HepG2 (cell line): ENCODE data around the gene ADCY5. TPM values are rescaled to one million over a fixed set of nuclear protein-coding genes. Genes with fewer than 3 reads are reported as not detected.

Experiments used
- ATAC-seq: fragments of 200-7000 bp; cut with Tn5 transposase; 3 replicates; pipeline ENCODE4 v1.9.1; 2020; ENCODE audit warnings: mild to moderate bottlenecking, moderate library complexity
- BruUV-seq: library from RNA; stranded (reverse); fragments of 400-500 nt; replicated peaks from 2 replicates; lab custom pipeline; 2021; lab: Mats Ljungman, UMichigan
- CTCF ChIA-PET: fragments of 300-600 bp; formaldehyde crosslinking; extraction: SDS; loops from one replicate; lab custom pipeline; 2021; ENCODE audit warnings: low total read pairs, inconsistent platforms, low intra/inter-chr PET ratio; lab: Yijun Ruan, JAX
- POLR2A ChIA-PET: fragments of 350-600 bp; sonication (Branson Sonifier 250); formaldehyde crosslinking; loops from one replicate; lab custom pipeline; 2020; ENCODE audit warnings: antibody characterized with exemption, inconsistent platforms; lab: Yijun Ruan, JAX
- DNase-seq: peaks from one replicate; pipeline ENCODE4 v3.0.0-alpha.2; 2015; ENCODE audit warnings: low spot score
- FAIRE-seq: peaks from 3 replicates; lab custom pipeline; 2011; peaks lifted over from hg19 to GRCh38; lab: Jason Lieb, UNC
- H2AFZ ChIP-seq: one replicate; pipeline ENCODE4 v1.6.1; 2011; ENCODE audit warnings: low read length, inconsistent platforms
- H3K27ac ChIP-seq: fragments of 300-600 bp; 3 replicates; pipeline ENCODE4 v1.8.0; 2011; ENCODE audit warnings: mixed run types, mild to moderate bottlenecking, mixed read lengths, low read length, inconsistent platforms; ENCODE audit not compliant: insufficient read depth; ENCODE audit errors: extremely low read length
- H3K27me3 ChIP-seq, 2 experiments: fragments of 200-600 bp in 1 of 2; 2 replicates in 1 of 2; 3 replicates in 1 of 2; pipeline versions ENCODE4 v1.6.0 to v1.8.0; 2011; ENCODE audit warnings: low read length in 2 of 2, mild to moderate bottlenecking in 2 of 2, moderate library complexity in 2 of 2, inconsistent platforms in 1 of 2; ENCODE audit not compliant: insufficient read depth in 2 of 2, control insufficient read depth in 1 of 2
- H3K36me3 ChIP-seq, 2 experiments: fragments of 200-600 bp in 1 of 2; replicated peaks in 1 of 2; 2 replicates in 1 of 2; 3 replicates in 1 of 2; pipeline versions ENCODE4 v1.5.1 to v1.8.0; 2011; ENCODE audit warnings: low read length in 2 of 2, inconsistent platforms in 1 of 2; ENCODE audit not compliant: insufficient read depth in 2 of 2, control insufficient read depth in 1 of 2
- H3K4me1 ChIP-seq: 2 replicates; pipeline ENCODE4 v1.5.1; 2012; ENCODE audit warnings: low read length, inconsistent platforms; ENCODE audit not compliant: insufficient read depth
- H3K4me2 ChIP-seq: 2 replicates; pipeline ENCODE4 v1.6.0; 2011; ENCODE audit warnings: low read depth, low read length, inconsistent platforms
- H3K4me3 ChIP-seq, 3 experiments: fragments of 200-600 bp in 1 of 3; sonication (generic), shearing (Covaris generic) in 1 of 3; replicated peaks in 1 of 3; 2 replicates each; pipeline ENCODE4 v1.5.1; 2011 to 2016; ENCODE audit warnings: low read length in 3 of 3, inconsistent platforms in 2 of 3, low read depth in 2 of 3, mild to moderate bottlenecking in 2 of 3, control low read depth in 1 of 3, mixed read lengths in 1 of 3; ENCODE audit not compliant: insufficient read depth in 1 of 3
- H3K79me2 ChIP-seq: one replicate; pipeline ENCODE4 v1.6.1; 2011; ENCODE audit warnings: low read length, inconsistent platforms; ENCODE audit not compliant: insufficient read depth
- H3K9ac ChIP-seq: 2 replicates; pipeline ENCODE4 v1.6.0; 2011; ENCODE audit warnings: mild to moderate bottlenecking, low read depth, low read length, inconsistent platforms; ENCODE audit not compliant: insufficient read depth
- H3K9me3 ChIP-seq: 2 replicates; pipeline ENCODE4 v1.5.1; 2012; ENCODE audit warnings: mild to moderate bottlenecking, low read length
- H4K20me1 ChIP-seq: 2 replicates; pipeline ENCODE4 v1.6.0; 2011; ENCODE audit warnings: inconsistent platforms, mild to moderate bottlenecking, low read length, moderate library complexity; ENCODE audit not compliant: insufficient read depth
- BCLAF1 ChIP-seq: fragments of 450-650 bp; IDR thresholded peaks from 2 replicates; pipeline ENCODE4 v1.6.1; 2017; ENCODE audit warnings: mild to moderate bottlenecking
- FOXK1 ChIP-seq: sonication (generic); formaldehyde crosslinking; IDR thresholded peaks from 2 replicates; pipeline ENCODE4 v1.4.0; 2020; ENCODE audit warnings: low read depth, missing genetic modification reagents, borderline replicate concordance
- JARID2 ChIP-seq: sonication (generic); formaldehyde crosslinking; IDR thresholded peaks from 2 replicates; pipeline ENCODE4 v1.8.1; 2023; ENCODE audit warnings: missing genetic modification reagents, inconsistent platforms; ENCODE audit not compliant: insufficient replicate concordance
- MAFF ChIP-seq: IDR thresholded peaks from 2 replicates; pipeline ENCODE4 v1.6.1; 2011; ENCODE audit warnings: low read depth, low read length, improper control_type of control experiment
- RXRA ChIP-seq: sonication (generic); formaldehyde crosslinking; IDR thresholded peaks from 2 replicates; pipeline ENCODE4 v1.5.1; 2020; ENCODE audit warnings: missing genetic modification reagents
- TEAD3 ChIP-seq: optimal IDR thresholded peaks from 2 replicates; pipeline ENCODE3; 2016; ENCODE audit warnings: borderline replicate concordance
- ZBTB3 ChIP-seq: sonication (generic); formaldehyde crosslinking; IDR thresholded peaks from 2 replicates; pipeline ENCODE4 v1.4.0; 2020; ENCODE audit warnings: low read depth, mild to moderate bottlenecking, moderate library complexity, missing genetic modification reagents, borderline replicate concordance
- ZBTB4 ChIP-seq: sonication (generic); formaldehyde crosslinking; IDR thresholded peaks from 2 replicates; pipeline ENCODE4 v1.4.0; 2020; ENCODE audit warnings: missing genetic modification reagents, mild to moderate bottlenecking, borderline replicate concordance
- ZFP82 ChIP-seq: sonication (generic); formaldehyde crosslinking; IDR thresholded peaks from 2 replicates; pipeline ENCODE4 v1.5.1; 2020; ENCODE audit warnings: mild to moderate bottlenecking, missing genetic modification reagents, borderline replicate concordance
- ZFP90 ChIP-seq: sonication (generic); formaldehyde crosslinking; IDR thresholded peaks from 2 replicates; pipeline ENCODE4 v1.8.0; 2022; ENCODE audit warnings: missing genetic modification reagents, mild to moderate bottlenecking, inconsistent platforms, borderline replicate concordance
- ZNF124 ChIP-seq: sonication (generic); formaldehyde crosslinking; IDR thresholded peaks from 2 replicates; pipeline ENCODE4 v1.4.0; 2020; ENCODE audit warnings: missing genetic modification reagents
- ZNF879 ChIP-seq: sonication (generic); formaldehyde crosslinking; IDR thresholded peaks from 2 replicates; pipeline ENCODE4 v1.8.1; 2023; ENCODE audit warnings: missing genetic modification reagents
- whole genome bisulfite sequencing: methylation state at CpG from one replicate; pipeline ENCODE4 v1.1.6; 2017; ENCODE audit warnings: low lambda C conversion rate; 5-methylcytosine and 5-hydroxymethylcytosine counted together
- in situ Hi-C: cut with HindIII; loops from 2 replicates; pipeline ENCODE4 v1.10.0; 2017; ENCODE audit warnings: low pct_unique_long_range_greater_than_20kb; ENCODE audit not compliant: extremely low pct_ligation_motif_present
- intact Hi-C: fragments of 100-400 bp; cut with micrococcal nuclease; formaldehyde crosslinking; loops from one replicate; pipeline ENCODE4 v1.10.0; 2022; ENCODE audit not compliant: unreplicated experiment
- polyA plus RNA-seq, 8 experiments: library from polyadenylated mRNA; depleted of rRNA in 3 of 8; stranded (reverse) in 7 of 8; unstranded in 1 of 8; fragments of >200 nt; fragmentation: Illumina TruSeq in 4 of 8; extraction: Trizol in 4 of 8; gene quantifications; 2 replicates each; pipeline versions ENCODE4 v1.2.1 to v1.2.3, GENCODE V29; 2011 to 2016; ENCODE audit warnings: low read depth in 4 of 8, missing spikeins in 1 of 8, mixed read lengths in 1 of 8; ENCODE audit not compliant: insufficient read depth in 1 of 8
- total RNA-seq, 5 experiments: library from RNA; depleted of rRNA; stranded (reverse); fragments of >200 nt; fragmentation: Illumina TruSeq; extraction: Trizol; gene quantifications; 2 replicates each; pipeline ENCODE4 v1.2.3, GENCODE V29; 2016; ENCODE audit warnings: low read depth in 1 of 5
- TF ChIP-seq, protein P1 (sequence below): sonication (generic); formaldehyde crosslinking; IDR thresholded peaks from 2 replicates; pipeline ENCODE4 v1.9.0; 2021; ENCODE audit warnings: missing genetic modification reagents, mild to moderate bottlenecking, borderline replicate concordance
- TF ChIP-seq, protein P2 (sequence below): conservative IDR thresholded peaks from 2 replicates; pipeline ENCODE4 v1.6.1; 2018; ENCODE audit warnings: missing genetic modification reagents

ADCY5 gene
- total and polyA plus RNA-seq, 2 of the 13 experiments (the other 11 are each of a cell fraction or from before 2014, with no cell fraction given), result not detected

DNA sequence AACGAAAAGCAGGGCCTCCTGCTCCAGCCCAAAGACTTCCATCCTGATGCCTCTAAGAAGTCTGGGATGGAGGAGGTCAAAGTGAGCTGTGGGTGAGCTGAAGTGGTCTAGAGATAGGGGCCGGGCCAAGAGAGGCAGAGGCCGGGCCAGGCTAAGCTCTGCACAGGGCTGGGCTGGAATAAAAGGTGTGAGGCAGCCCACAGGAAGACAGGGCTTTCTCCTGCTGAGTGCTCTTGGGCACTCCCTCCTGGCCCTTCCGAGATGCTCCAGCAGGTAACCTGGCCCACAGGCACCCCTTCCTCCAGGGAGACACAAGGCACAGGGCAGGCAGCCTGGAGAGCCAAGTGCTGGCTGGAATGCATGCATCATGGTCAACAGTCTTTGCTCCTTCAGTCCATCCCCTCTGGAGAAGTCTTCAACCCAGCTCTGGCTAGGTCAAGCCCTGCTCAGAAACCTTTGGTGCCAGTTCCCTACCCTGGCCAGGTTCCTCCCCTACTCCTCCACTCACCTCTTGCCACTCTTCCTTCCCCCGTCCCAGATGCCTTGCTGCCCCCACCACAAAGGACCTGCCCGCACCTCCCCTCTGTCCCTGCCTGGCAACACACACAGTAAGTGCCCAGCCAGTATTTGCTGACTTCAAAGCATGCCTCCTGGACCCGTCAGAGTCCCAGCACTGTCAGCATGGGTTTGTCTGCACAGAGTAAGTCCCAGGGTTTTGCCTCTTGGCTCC is 153.6 kb downstream of the ADCY5 start:
- DNase-seq (no peak), ATAC-seq (peak; percentile 33), FAIRE-seq (no peak)
- H3K79me2 ChIP-seq, result no peaks in the 10 kb centered on the region
- H3K27ac ChIP-seq, result no peak overlapping the region
- in situ Hi-C loops (no loop called here), intact Hi-C loops (no loop called here)
- ChIA-PET CTCF (no interaction called here), POLR2A (no interaction called here)
- no TSS peak for BruUV-seq
- peaks cover 4 to 38% of the 10 kb centered on the region in 2 experiments; a peak in 3 of 5 replicates for H3K27me3 ChIP-seq
- H3K4me2 ChIP-seq, result no peak overlapping the region
- H2AFZ ChIP-seq, result no peak overlapping the region
- WGBS, result 12% methylated on average over 6 of the region's 7 CpGs
- no peak overlapping the region for H3K4me3 ChIP-seq
- no peaks in the 10 kb centered on the region for H3K4me1 ChIP-seq
- H3K36me3 ChIP-seq, result no peaks in the 10 kb centered on the region
- no peaks in the 10 kb centered on the region for H4K20me1 ChIP-seq
- H3K9ac ChIP-seq, result no peak overlapping the region
- no peak for TF ChIP-seq ZFP82
- TF ChIP-seq TEAD3 (CRISPR knock-in tag), result no peak
- TF ChIP-seq, protein P1, sequence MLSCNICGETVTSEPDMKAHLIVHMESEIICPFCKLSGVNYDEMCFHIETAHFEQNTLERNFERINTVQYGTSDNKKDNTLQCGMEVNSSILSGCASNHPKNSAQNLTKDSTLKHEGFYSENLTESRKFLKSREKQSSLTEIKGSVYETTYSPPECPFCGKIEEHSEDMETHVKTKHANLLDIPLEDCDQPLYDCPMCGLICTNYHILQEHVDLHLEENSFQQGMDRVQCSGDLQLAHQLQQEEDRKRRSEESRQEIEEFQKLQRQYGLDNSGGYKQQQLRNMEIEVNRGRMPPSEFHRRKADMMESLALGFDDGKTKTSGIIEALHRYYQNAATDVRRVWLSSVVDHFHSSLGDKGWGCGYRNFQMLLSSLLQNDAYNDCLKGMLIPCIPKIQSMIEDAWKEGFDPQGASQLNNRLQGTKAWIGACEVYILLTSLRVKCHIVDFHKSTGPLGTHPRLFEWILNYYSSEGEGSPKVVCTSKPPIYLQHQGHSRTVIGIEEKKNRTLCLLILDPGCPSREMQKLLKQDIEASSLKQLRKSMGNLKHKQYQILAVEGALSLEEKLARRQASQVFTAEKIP, result no peak
- no peak for TF ChIP-seq BCLAF1
- TF ChIP-seq ZNF879 (CRISPR knock-in tag), result no peak
- TF ChIP-seq MAFF, result no peak
- no peak for TF ChIP-seq ZFP90 (CRISPR knock-in tag)
- TF ChIP-seq FOXK1 (CRISPR knock-in tag), result no peak
- no peak for TF ChIP-seq RXRA (CRISPR knock-in tag)
- TF ChIP-seq ZNF124 (CRISPR knock-in tag), result no peak
- TF ChIP-seq JARID2 (CRISPR knock-in tag), result no peak
- TF ChIP-seq ZBTB3 (CRISPR knock-in tag), result no peak
- TF ChIP-seq, protein P2, sequence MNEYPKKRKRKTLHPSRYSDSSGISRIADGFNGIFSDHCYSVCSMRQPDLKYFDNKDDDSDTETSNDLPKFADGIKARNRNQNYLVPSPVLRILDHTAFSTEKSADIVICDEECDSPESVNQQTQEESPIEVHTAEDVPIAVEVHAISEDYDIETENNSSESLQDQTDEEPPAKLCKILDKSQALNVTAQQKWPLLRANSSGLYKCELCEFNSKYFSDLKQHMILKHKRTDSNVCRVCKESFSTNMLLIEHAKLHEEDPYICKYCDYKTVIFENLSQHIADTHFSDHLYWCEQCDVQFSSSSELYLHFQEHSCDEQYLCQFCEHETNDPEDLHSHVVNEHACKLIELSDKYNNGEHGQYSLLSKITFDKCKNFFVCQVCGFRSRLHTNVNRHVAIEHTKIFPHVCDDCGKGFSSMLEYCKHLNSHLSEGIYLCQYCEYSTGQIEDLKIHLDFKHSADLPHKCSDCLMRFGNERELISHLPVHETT (CRISPR knock-in tag), result no peak
- TF ChIP-seq ZBTB4, result no peak
- no peaks in the 10 kb centered on the region for H3K9me3 ChIP-seq
